Renal cortical epithelial cell (primary cell): ENCODE results near the gene PTPRM. TPM values are rescaled to one million over a fixed set of nuclear protein-coding genes. Genes with fewer than 3 reads are reported as not detected.
A peak's percentile ranks its signal among the peaks of the same experiment; 100 is the strongest.

Experiments
- DNase-seq: peaks from one replicate; pipeline ENCODE4 v3.0.0-alpha.2; 2011; ENCODE audit warnings: low read depth
- total RNA-seq: library from RNA; depleted of rRNA; stranded (reverse); fragments of >200 nt; gene quantifications from 2 replicates; pipeline ENCODE4 v1.2.3, GENCODE V29; 2014

Gene PTPRM
- total RNA-seq, 1 donor from 2014 or later = 263 TPM

DNA sequence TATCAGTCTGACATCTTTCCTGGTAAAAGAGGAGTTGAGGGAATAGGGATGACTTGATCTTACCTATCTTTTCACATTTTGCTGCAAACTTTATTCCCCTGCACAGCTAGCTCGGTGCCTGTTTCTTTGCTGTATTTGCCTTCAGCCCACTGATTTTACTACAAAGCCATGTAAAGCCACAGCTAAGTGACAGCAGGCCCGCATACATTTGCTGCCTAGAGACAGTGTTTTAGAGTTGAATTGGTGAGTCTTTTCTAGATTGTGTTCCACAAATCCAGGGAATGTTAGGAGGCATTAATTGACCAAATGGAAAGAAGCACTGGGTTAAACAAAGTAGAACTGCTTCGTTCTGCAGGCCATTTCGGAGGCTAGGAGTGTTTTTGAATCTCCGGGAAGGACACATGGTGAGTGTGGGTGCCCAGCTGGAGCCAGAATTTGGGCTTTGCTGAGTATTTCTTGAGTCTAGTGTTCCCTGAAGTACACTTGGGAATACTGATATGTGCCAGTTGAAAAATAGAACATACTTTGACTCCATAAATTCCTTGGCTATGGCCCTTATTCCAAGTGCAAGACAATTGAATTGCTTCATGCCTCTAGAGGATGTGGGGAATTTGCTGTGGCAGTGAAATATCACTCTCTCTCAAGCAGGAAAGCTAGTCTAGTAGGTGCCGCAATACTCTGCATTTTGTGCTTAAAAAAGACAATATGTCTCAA, 329.8 kb downstream of the PTPRM start:
- peak; percentile 29 for DNase-seq

DNA sequence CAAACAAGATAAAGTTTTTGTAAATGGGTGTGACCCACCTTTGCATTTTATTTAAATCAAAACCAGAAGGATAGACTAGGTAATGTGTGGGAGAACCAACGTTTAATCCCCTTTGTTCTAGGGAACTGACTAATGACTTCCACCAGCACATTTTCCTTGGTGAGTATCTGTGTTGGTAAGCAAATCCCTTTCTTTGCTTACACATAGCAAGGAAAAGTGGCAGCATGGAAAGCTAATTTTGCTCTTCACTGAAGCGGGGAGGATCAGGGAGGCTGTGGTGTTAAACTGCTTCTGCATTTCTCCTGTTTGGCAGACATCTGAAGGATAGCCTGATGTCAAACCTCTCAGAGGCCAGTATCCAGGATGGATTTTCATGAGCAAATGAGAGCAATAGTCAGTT, 331.1 kb downstream of the PTPRM start:
- DNase-seq = no peak

DNA sequence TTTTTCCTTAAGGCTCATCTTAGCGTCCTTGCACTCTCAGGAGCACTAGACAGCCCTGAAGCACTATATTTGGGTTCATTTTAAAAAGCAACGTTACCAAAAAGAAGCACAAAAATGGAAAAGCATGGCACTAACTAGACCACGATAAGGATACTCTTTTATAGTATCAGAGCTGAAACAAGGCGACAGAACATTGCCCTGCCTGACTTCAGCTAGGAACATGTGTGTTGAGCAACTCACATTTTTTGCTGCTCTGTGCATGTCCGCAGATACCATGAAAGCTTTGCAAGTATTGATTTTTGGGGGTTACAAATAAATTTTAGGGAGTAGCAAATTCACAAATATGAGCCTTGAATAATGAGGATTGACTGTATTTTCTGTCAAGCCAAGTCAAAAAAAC, 332.0 kb downstream of the PTPRM start:
- DNase-seq = no peak

DNA sequence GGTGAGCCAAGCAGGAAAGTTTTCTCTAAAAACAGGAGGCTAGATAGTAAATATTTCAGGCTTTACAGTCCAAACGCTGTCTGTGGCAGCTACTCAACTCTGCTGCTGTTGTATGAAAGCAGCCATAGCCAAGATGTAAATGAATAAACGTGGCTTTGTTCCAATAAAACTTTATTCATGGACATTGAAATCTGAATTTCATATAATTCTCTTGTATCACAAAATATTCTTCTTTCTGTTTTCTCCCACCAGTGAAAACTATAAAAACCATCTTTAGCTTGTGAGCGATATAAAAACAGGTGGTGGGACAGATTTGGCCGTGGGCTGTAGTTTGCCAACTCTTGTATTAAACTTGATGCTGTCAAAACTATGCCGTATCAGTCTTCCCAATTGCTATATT, 333.0 kb downstream of the PTPRM start:
- DNase-seq = no peak

DNA sequence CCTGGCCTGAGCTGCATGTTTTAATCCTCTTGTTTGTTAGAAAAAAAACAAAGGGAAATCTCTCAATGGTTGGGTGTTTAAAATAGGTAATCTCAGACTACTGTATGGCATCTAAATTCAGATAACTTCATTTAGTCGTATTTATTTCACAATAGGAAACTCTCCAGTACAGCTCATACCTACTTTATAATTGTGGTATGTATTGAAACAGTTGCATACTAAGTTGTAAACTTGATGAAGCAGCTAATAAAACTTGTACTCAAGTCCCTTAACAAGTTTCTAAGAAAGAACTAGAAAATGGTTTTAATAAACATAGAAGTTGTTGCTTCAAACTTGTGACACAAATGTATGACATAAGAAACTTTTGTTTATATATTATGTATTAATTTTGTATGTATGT, 334.5 kb downstream of the PTPRM start:
- no peak for DNase-seq

DNA sequence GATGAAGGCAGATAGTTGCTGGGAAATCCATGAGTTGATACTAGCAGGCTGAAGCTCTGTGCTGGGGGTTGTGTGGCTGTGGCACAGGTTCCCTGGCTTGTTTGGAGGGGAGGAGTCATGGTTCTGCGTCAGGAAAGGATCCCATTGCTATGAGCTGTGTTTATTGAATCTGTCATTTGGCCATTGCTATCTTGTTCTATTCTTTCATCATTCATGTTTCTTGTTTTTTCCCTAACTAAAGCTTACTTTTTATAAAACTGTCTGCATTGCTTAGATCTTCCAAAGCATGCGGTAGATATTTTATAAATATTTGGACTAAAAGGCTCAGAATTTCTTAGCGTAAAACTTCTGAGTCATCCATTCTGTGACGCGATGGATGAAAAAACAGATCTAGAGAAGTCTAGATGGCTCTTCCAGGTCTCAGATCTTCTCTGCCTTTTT, 335.3 kb downstream of the PTPRM start:
- DNase-seq = no peak

DNA sequence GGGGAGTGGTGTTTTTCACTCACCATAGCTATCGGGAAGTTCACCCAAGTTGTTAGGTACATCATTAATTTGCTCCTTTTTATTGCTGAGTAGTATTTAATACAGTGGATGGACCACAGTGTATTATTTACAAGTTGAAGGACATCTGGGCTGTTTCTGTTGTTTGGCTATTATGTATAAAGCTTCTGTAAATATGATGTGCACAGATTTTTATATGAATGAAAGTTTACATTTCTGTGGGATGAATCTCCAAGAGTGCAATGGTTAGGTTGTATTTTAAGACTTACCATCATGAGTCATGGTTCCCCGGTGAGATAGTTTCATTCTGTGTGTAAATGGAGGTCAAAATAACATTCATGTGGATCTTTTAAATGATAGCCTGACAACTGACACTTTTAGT, 337.4 kb downstream of the PTPRM start:
- peak; percentile 33 for DNase-seq

DNA sequence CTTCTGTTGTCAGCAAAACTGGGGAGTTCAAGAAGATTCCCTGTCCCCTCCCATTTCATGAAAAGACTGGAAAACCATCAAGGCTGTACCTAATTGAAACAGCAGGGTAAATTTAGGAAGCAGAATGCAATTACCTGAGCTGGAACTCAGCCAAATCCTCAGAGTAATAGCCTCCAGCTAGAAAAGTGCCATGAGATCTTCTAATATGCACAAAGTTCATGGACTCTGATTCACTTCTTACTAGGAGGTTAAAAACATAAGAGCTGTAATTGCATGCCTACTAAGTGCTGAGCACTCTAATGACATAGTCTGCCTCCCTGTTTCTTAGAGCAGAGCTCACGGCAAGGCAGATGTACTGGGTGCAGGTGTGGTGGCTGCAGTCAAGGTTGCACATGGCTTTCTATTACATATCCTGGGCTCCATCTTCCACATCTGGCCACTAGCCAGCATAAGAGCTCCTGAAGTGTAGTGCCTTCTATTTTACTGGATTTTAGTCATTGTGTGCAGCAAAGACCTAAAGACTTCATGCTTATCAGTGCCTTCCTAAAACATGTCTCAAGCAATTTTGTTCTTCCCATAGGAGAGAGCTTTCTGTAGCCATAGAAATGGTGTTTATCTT, 341.7 kb downstream of the PTPRM start:
- DNase-seq = peak; percentile 44

DNA sequence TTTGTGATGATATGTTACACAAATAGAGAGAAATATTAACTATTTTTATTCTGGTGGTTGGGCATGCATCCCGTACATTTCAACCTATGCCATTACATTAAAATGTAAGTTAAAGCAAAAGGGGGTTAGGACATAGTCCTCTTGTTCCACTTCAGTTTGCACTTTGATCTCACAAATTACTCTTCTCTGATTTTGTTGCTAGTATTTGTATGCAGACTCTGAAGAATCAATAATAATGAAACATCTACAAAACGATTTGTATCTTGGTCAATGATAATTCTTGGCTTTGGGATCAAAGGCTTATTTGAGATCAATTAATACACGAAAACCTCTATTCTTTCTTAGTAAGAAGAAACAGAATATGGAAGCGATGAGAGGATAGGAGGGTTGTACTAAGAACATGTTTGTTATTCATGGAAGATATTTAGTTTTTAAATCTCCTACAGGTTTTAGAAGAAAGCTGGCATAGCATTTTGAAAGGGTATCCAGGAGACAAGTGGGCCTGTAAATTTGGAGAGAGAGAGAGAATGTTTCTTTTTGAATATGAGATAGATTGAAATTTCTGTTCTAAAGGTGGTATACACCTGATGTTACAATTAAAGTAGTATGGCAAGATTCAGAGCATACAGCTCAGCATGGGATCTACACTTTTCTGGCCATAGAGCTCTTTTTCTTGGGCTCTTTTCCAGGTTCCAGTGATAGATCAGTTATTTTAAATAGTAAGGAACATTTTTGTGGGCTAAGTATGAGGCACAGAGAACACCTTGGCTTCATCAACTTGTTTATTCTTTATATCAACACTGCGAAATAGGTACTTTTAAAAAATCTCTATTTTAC, 347.9 kb downstream of the PTPRM start:
- DNase-seq = no peak

DNA sequence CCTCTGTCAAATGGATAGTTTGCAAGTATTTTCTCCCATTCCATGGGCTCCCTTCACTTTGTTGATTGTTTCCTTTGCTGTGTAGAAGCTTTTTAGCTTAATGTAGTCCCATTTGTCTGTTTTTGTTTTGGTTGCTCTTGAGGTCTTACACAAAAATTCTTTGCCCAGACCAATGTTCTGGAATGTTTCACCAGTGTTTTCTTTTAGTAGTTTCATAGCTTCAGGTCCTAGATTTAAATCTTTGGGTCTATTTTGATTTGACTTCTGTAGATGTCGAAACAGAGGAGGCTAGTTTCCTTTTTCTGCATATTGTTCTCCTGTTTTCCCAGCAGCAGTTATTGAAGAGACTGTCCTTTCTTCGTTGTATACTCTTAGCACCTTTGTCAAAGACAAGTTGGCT, 351.6 kb downstream of the PTPRM start:
- DNase-seq = peak; percentile 53

DNA sequence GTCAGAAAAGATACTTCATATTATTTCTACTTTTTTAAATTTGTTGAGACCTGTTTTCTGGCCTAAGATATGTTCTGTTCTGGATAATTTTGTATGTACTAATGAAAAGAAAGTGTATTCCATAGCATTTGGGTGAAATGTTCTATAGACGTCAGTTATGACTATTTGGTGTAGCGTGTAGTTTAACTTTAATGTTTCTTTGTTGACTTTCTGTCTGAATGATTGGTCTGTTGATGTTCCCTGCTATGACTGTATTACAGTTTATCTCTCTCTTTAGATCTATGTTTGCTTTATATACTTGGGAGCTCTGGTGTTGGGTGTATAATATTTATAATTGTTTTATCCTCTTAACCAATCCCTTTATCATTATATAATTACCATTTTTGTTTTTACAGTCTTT, 352.4 kb downstream of the PTPRM start:
- no peak for DNase-seq

DNA sequence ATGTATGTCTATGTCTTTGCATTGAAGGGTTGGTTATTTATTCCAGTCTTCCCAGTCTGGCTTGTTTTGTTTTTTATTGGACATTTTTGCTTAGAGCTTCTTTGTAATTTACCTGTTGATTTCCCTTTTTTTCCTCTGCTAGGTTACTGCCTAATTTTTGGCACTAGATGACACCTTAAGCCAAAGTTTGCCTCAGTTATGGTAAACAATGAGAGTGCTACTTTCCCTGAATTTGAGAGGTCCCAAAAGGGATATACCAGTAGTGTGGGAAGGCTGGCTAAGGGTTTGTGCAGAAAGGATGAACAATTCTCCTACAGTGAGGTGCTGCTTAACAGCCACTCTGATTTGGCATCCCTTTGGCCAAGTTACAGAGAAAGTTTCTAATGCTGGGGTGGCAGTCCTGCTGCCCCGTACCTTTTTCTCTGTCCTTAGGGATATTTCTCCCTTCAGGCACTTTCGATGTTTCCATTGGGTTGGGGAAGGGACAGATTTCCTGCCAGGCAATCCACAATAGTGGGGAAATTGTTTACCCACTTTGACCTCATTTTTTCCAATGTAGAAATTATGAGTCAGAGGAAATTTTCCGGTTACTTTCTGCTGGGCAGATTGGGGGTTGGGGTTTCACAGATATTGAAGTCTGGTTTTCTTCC, 354.9 kb downstream of the PTPRM start:
- peak; percentile 81 for DNase-seq

DNA sequence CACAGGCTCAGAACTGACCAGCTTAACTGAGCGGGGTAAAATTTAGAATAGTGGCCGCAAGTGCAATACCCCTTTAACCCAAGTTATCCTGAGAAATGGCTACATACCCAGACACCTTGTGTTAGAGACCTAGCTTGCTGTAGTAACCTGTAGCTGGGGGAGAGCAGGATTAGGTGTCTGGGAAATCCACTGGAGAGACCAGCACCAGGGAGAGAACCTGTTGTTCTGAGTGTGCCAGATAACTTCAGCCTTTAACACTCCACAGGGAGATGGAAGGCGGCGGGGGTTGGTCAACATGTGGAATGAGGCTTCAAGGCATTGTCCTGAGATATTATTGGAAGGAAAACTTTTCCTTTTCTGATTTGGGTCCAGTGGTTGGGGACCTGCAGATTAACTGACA, 356.0 kb downstream of the PTPRM start:
- DNase-seq = no peak

DNA sequence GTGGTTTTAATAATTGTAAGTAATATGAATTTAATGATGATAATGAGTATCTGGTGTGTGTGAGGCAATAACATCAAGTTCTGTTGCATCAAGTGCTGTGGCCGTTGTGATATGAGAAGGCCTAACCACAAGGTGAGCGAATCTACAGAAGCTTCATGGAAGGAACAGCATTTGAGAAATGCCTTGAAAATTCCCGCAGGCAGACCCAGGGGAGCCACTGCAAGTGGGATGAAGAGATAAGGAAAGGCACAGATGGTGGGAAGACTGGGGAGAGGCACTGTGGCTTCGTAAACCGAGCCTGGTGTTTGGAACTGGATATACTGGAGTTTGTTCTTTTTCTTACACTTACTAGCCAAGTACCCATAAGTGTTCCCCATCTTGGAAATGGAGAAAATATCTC, 357.5 kb downstream of the PTPRM start:
- no peak for DNase-seq

DNA sequence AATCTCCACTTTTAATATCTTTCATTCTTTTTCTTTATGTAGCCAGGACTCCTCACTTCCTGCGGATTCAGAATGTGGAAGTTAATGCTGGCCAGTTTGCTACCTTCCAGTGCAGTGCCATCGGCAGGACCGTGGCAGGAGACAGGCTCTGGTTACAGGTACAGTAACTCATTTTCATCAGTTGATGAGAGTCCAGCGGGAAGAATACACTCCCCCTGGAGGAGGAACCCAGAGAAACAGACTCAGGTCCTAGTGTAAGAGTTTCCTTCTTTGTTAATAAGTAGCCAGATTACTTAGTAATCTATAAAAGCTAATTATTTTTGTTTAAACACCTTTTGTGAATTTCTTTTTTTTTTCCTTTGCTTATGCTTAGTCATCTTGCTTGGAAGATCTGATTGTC, 359.4 kb downstream of the PTPRM start:
- peak; percentile 79 for DNase-seq

DNA sequence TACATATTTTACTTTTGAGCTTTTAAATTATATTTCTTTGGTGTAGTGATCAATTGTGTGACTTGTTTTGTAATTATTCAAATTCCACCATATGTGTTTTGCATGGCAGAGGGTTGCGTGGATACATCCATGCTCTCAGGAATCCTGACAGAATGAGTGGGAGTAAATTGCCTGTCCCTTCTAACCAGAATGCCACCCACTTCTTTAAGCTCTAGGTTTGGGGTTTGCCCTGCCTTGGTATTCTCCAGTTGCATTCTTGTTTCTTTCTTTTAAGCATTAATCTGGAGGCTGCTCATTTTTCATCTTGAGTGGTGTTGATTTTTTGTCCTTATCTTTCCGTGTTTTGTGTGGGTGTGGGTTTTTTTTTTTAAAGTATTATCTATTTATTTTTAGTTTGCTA, 360.0 kb downstream of the PTPRM start:
- DNase-seq = peak; percentile 69

DNA sequence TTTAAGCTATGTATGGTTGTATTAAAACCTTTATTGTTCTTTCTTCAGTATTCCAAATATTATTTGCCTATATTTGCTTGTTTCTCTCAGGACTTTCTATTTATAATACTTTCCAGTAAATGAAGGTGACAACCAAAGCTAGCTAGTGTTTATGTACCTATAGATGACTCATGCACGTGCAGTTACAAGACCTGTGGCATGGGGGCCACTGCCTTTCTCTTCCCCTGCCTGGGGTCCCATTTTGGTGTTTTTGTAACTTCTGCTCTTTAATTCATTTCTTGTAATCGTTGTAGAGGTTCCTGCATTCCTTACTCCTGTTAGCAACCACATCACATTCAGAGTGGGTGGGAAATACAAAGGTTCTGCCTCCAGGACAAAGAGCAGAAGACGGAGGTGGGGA, 364.6 kb downstream of the PTPRM start:
- DNase-seq = peak; percentile 29

DNA sequence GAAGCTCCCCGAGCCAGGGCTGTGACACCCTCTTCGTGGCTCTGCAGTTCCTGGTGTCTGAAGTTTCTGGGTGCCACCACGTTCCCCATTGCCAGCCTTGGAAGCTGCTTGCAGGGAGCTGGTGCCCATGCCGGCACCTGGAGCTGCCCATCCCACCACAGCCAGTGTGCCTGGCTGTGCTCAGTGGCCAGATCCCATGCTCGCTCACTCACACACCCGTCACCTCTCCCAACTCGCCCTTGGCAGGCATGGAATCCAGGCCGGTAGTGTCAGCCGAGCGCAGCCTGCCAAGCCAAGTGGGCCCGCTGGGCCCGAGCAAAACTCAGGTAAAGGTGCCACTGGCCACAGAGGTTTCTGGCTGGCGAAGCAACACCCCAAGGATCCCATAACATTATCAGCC, 370.2 kb downstream of the PTPRM start:
- DNase-seq = no peak

DNA sequence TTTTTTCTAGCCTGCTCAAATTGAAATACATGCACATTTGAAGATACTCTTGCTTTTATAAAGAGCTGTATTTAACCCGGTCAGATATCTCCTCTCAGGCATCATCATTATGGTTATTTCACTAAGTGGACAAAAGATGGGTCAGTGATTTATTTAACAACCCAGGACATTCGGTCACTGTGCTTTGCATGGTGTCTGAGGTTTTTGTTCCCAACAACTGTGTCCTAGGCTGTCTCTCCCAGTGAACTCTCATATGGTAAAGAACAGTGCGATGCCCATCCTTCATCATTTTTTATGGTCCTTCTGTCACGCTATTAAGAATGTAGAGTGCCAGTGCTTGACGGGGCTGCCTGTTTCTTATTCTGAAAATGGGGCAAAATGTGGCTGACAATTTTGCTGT, 372.4 kb downstream of the PTPRM start:
- no peak for DNase-seq

DNA sequence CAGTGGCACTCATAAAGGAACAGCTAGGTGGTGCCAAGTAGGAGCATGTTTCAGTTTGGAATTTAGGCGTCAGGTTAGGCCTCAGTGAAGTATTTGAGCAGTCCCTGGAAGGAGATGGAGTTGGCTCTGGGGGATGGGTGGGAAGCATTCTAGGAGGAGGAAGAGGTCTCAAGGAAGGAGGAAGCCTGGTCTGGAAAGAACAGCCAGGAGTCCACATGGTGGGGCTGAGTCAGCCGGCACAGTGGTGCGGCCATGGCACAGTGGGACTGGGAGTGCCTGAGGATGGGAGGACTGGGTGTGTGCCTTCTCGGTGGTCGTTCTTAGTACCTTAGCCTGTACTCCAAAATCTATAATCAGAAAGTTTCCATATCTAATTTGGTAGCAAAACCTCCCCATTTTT, 373.3 kb downstream of the PTPRM start:
- no peak for DNase-seq

DNA sequence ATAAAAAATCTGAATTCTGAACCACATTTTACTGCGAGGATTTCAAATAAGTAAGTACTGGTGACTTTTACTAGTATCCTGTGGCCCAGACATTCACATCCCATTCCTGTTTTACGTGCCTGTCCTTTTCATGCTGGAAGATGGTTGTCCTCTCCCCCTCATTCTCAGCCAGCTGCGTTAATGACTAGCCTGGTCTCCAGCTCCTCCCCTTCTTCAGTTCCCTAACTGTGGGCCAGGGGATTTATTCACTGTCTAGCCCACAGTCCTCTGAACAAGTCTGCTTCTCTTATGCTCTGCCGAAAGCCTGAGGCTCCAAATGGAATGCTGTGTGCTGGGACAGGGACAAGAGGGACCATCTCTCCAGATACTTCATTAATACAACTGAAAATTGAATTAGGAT, 373.9 kb downstream of the PTPRM start:
- DNase-seq = no peak

DNA sequence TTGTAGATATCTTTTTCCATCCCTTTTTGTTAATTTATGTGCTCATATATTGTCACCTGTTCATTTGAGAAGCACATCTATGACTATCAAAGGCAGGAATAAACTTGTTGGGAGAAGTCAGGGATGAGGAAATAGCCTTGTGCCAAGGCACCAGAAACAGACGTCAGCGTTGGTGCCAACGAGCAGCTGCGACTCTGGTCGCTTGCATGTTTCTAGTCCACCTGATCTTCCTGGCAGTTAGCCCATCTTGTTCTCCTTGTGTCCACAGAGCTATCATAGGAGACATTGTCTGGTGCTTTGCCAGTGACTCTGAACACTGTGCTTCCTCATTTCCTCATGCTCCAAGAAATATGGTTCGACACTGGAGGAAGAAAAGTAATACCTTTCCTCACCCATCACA, 374.4 kb downstream of the PTPRM start:
- DNase-seq = peak; percentile 38
